Eye (tissue), 1 donor: ENCODE data around the gene IGFALS.
A peak's percentile ranks its signal among the peaks of the same experiment; 100 is the strongest.

Source experiments
- DNase-seq: peaks from one replicate; pipeline ENCODE4 v3.0.0-alpha.2; 2015

The IGFALS gene

DNA sequence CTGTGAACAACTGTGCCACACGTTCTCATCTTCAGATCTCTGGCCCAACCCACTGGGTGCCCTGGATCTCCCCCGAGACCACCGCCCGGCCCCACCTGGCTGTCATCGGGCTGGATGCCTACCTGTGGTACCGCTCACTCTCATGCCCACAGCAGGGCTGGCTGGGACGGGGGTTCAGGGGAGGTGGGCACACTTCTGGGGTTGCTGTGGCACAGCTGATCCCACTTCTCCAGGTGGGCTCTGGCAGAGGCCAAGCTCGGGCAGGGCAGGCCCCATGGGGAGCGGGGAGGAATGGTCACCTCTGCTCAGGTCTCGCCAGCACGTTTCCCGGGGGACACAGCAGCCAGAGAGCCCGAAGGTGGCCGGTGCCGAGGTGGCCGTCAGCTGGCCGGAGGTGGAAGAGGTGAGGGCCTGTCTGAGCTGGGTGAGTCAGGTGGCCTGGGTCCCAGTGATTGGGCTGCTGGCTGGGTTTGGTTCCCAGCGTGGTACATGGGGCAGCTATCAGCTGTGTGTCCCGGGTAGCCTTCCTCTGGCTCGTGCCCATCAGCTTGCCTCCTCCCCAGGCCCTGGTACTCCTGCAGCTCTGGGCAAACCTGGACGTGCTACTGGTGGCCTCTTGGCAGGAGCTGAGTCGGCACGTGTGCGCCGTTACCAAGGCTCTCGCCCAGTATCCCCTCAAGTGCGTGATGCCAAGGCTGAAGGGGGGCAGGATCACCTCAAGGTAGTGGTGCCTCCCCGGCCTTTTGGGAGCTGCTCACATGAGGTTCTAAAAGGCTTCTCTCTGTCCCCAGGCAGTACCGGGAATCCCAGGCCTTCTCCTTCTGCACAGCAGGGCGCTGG lies 18.3 kb downstream of the IGFALS start:
- DNase-seq, result no peak

DNA sequence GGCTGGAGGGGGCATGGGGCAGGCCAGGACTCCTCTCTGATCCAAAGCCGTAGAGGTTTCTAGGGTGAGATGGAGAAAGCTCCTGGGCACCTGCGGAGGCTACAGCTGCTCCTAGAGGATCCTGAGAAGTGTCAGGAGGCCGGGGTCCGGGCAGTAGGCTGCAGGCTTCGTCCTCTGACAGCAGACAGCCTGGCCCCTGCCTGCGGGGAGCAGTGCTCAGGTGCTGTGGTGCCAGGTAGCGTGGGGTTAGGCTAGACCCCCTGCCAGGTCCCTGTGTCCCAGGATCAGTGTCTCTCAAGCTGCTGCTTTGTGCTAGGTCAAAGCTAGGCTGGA lies 19.1 kb downstream of the IGFALS start:
- no peak for DNase-seq

DNA sequence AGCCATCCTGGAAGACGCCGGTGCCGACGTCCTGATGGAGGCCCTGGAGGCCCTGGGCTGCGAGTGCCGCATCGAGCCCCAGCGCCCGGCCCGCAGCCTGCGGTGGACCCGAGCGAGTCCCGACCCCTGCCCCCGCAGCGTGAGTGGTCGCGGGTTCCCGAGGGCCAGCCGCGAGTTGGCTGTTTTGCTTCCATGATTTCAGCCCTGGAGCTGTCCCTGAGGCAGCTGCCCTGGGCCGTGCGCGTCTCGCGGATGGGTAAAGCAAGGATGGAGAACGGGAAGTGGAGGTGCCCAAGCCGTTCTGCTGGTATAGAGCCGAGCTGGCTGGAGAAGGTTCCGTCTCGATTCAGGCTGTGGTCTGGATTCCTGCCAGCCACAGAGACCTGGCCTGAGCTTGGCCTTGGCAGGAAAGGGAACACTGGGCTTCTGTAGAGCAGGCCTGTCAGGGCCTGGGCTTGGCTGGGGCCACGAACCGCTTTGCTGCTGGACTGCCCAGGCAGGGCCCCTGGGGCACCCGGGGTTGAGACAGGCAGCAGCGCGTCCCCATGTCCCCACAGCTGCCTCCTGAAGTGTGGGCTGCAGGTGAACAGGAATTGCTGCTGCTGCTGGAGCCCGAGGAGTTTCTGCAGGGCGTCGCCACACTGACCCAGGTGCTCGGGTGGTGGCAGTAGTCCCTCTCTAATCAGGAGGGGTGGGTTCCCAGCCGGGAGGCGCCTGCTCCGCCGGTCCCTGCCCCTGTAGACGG lies 19.6 kb downstream of the IGFALS start:
- no peak for DNase-seq

DNA sequence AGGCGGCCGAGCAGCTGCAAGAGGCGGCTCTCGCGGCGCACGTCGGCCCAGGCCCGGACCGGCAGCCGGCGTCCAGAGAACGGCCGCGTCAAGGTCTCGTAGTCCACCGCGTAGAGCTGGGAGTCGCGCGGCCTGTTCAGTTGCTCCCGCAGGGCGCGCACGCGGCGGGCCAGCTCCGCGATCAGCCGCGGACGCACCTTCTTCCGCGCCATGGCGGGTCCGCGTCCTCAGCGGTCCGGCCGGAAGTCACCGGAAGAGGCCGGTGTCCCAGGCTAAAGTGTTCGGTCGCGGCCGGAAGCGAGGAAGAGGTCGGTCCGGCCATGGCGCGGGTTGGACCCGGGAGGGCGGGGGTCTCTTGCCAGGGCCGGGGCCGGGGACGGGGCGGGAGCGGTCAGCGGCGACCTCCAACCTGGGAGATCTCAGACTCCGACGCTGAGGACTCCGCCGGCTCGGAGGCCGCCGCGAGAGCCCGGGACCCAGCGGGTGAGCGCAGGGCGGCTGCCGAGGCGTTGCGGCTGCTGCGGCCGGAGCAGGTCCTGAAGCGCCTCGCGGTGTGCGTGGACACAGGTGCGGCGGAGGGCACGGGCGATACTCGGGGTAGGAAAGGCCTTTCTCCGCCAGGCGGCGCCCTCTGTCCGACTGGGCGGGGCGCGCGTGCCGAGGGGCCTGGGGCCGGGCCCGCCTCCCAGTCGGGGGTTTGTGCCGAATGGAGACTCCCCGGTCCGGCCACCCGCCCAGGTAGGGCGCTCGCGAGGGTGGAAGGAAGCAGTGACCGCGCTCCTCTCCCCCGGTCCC lies 20.4 kb downstream of the IGFALS start, which contains the start of gene MRPS34:
MRPS34 (minus strand) TSS at position 227 of the 795 bp plus-strand sequence; CDS start at position 212, 15 bp downstream.
- peak; percentile 95 for DNase-seq

DNA sequence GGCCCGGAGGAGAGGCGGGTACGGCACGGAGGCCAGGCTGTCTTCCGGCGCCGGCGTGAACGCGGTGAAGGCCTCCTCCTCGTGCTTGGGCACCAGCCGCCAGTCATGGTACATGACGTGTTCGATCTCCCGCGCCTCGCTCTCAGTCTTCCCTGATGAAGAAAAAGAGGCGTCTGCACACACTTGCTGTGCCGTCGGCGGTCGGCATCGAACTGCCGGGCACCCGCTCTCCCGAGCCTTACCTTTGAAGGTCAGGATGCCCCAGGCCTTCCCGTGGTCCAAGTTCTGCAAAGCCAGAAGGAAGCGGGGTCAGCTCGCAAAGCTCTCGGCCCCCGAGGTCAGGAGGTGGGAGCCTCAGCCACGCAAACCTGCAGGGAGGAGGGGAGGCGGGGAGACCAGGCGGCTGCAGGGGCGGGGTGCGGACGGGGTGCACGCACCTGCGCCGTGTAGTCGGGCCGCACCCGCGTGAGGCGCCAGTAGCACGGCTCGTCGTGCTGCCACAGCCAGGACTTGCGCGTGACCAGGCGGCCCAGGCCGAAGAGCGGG lies 21.1 kb downstream of the IGFALS start, which contains the start of gene EME2:
EME2 (plus strand) TSS at position 449 of the 546 bp plus-strand sequence. CDS start 418 bp downstream, outside the sequence.
- peak; percentile 46 for DNase-seq

DNA sequence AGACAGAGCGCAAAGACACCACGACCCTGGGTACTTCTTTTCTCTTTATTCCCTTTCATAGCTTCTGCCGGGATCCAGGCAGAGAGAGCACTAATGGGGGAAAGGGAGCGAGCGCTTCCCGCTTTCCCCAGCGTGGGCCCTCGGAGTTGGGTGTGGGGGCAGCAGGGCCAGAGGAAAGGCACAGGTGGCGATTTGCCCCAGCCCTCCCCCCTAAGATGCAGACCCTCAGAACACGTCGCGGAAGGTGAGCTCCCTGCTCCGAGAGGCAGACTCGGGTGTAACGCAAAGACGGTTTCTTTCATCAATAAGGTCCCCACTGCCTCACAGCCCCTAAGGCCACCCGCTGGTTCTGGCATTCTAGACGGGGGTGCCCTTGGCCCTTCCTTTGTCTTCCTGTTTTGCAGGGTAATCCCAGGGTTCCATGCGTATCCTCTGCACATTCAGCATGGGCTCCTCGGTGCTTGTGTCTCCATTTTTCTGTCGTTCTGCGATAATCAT lies 21.6 kb downstream of the IGFALS start:
- peak; percentile 43 for DNase-seq

DNA sequence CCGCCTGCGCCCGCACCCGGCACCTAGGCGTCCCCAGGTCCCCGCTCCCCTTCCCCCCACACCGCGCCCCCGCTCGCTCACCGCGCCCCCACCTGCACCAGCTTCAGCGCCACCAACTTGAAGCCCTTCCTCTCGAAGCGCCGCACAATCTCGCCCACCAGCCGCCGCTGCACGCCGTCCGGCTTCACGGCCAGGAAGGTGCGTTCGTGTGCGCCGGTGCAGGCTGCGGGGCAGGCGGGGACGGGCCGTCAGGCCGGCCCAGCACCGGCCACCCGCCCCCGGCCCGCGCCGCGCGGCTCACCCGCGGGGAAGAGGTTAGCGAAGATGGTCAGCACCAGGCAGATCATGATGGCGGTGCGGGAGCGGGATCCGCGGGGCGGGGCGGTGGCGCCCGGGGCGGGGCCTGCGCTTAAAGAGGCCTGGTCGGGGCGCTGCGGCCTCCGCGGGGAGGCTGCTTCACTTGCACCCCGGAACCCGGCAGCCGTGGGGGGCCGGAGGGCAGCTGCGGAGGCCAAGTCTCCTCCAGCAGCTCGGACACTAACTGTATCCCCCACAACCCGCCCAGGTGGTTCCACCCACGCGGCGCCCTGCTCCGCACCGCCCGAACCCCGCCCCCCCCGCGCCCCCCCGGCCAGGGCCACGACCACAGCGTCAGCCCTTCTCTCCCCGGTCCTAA lies 22.2 kb downstream of the IGFALS start, which contains the start of gene NME3:
NME3 (minus strand) TSS at position 356 of the 676 bp plus-strand sequence; CDS start at position 347, 9 bp downstream.
- DNase-seq, result peak; percentile 82

DNA sequence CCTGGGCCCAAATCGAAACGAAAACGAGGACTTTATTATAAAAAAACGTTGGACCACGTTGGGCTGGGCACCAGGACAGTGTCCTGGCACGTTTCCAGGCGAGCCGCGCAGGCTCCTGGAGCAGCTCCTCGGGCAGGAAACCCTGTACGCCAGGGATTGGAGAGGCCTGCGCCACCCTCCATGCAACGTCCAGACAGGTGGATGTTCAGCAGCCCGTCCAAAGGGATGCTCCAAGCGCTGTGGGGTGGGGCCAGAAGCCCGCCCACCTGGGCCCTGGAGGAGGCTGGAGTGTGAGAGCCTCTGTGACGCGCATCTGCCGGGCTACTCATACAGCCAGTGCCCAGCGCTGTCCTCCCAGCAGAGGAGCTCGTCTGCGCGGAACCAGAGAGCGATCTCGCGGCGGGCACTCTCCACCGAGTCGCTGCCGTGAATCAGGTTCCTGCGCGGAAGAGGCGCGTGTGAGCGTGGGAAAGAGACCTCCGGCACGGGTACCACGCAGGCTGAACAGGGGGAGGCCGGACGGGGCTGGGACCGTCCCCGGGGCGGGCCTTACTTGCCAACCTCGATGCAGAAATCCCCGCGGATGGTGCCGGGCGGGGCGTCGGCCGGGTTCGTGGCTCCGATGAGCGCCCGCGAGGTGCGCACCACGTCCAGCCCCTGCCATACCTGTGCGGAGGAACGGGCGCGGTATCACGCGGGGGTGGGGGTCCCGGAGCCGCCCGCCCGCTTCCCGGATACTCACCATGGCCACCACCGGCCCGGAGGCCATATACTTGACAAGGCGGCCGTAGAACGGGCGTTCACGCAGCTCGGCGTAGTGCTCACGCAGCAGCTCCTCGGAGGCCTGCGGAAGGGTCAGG lies 22.9 kb downstream of the IGFALS start:
- DNase-seq, result peak; percentile 56

DNA sequence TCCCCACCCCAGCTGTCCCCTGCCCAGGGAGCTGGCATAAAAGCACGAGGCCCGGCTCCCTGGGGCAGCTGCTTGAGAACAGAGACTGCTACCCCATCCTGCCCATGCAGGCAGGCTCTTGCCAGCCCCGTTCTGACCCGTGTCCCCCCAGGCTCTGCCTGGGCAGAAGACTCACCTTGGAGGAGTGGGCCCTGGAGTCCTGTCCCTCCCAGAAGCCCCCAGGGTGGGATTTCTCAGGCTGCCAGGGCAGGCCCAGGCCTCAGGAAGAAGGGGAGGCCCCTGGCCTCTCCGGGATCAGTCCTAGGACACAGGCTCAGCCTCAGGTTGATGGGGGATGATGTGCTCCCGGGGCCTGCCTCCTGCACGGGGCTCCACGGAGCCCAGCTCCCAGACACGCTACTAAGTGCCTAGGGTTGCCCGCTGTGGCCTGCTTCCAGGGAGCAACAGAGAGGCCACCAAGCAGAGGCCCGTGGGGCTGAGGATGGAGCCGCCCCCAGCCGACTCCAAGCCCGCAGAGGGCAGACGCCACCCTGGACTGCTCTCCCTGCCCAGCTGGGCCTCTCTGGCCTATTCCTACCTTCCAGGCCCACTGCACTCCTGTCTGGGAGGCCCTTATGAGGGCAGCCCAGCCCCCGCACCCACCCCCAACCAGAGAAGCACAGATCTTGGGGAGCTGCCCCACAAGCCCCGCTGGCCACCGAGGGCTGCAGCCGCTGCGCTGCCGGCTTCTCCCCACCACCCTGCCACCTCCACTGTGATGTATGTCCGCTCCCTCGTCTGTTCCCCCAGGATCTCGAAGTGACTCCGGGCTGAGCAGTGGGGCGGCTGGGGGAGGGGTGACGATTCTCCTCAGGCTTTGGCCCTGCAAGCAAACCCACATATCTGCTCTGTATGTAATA lies 23.9 kb downstream of the IGFALS start:
- DNase-seq, result no peak

DNA sequence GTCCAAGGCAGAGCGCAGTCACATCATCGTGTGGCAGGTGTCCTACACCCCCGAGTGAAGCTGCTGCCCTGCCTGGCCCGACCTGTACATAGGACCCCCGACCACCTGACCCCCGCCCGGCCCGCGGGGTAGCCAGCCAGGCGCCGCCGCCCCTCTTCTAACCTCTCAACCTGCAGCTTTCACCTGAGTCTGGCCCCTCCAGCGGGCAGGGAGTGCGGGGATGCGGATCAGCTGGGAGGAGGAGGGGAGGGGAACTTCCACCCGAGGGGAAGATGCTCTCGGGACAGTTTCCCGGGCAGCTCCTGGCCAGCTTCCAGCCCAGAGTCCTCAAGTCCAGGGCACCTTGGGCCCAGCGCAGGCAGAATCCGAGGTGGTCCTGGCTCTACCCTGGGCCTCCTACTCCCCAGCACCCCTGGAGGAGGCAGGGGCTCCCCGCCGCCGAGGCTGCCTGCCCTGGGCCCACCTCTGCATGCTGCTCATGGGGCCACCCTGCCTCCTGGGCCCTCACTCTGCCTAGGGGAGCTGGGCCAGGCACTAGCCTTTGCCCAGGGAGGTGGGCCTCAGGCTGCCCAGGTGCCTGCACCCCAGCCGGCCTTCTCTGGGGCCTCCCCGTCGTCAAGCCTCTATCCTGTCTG lies 24.6 kb downstream of the IGFALS start:
- DNase-seq, result no peak

DNA sequence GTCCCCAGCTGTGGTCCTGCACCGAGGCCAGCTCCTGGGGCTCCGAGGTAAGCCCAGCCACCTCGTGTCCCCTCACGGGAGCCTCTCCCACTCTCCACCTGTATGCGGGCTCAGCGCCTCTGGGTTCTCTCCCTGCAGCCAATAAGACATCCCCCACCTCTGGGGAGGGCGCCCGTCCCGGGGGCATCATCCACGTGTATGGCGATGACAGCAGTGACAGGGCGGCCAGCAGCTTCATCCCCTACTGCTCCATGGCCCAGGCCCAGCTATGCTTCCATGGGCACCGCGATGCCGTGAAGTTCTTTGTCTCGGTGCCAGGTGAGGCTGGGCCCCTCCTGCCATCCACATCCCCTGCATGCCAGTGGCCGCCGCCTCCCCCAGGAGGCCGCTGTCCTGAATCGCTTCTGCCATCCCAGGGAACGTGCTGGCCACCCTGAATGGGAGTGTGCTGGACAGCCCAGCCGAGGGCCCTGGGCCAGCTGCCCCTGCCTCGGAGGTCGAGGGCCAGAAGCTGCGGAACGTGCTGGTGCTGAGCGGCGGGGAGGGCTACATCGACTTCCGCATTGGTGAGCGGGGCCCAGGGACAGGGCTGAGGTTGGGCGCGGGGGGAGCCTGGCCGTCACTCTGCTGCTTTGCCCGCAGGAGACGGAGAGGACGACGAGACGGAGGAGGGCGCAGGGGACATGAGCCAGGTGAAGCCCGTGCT lies 25.3 kb downstream of the IGFALS start:
- DNase-seq, result no peak

DNA sequence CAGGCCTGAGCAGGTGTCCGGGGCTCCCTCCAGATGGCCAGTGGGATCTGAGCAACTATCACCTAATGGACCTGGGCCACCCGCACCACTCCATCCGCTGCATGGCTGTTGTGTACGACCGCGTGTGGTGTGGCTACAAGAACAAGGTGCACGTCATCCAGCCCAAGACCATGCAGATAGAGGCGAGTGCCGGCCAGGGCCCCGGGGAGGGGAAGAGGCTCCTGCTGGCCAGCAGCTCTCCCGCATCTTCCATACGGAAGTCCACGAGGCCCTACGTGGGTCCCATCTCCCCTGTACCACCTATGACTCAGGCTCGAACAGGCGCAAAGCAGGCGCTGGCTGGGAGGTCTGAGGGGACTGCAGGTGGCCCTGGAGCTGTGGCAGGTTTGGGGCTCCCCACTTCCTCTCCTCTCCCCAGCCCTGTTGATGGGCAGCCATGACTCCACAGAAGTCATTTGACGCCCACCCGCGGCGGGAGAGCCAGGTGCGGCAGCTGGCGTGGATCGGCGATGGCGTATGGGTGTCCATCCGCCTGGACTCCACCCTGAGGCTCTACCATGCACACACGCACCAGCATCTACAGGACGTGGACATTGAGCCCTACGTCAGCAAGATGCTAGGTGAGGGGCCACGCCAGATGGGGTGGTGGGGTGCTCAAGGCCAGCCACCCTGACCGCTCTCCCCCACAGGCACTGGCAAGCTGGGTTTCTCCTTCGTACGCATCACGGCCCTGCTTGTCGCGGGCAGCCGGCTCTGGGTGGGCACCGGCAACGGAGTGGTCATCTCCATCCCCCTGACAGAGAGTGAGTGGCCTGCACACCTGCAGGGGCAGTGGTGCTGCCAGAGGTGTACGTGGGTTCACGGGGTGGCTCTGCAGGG lies 26.1 kb downstream of the IGFALS start:
- no peak for DNase-seq

DNA sequence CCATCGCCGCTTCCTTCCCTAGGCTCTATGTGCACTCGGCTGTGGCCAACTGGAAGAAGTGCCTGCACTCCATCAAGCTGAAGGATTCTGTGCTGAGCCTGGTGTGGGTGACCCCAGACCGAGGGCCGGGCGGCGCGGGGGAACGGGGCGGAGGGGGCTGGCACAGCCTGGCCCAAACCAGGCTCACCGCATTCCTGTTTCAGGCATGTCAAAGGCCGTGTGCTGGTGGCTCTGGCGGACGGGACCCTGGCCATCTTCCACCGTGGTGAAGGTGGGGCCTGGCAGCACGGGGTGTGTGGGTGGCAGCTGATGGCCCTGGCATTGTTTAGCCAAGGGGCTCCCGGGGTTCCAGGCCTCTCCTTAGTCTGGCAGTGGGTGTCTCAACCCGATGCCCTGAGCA lies 26.8 kb downstream of the IGFALS start:
- no peak for DNase-seq

DNA sequence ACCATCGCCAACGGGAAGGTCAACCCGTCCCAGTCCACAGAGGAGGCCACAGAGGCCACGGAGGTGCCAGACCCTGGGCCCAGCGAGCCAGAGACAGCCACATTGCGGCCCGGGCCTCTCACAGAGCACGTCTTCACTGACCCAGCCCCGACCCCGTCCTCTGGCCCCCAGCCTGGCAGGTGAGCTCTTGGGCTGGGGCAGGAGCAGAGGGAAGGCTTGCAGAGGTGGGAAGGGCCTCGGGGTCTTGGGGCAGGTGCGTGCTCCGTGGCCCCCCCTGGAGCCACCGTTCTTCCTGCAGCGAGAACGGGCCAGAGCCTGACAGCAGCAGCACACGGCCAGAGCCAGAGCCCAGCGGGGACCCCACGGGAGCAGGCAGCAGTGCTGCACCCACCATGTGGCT lies 27.3 kb downstream of the IGFALS start:
- DNase-seq, result no peak

DNA sequence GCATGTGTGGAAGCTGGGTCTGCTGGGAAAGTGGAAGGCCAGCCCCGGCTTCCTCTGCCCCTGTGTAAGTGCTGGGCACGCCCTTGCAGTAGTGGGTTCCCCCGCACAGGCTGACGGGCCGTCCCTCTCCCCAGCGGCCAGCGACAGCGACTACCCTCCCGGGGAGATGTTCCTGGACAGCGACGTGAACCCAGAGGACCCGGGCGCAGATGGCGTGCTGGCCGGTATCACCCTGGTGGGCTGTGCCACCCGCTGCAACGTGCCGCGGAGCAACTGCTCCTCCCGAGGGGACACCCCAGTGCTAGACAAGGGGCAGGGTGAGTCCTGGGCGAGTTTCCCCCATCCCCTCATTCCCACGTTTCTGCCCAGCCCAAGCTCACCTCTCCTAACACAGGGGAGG lies 27.7 kb downstream of the IGFALS start:
- no peak for DNase-seq

DNA sequence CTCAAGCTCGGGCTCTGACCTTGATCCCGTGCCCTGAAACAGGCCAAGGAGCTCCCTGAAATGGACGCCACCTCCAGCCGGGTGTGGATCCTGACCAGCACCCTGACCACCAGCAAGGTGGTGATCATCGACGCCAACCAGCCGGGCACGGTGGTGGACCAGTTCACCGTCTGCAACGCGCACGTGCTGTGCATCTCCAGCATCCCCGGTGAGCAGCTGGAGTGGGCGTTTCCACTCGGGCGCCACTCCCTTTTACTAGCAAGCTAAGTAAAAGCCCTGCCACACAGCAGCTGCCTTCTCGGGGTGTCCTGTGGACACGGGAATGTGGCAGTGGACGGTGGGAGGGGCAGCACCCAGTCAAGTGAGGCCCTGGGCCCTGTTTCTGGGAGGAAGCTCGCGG lies 28.5 kb downstream of the IGFALS start:
- DNase-seq, result no peak
